Inflammatory macrophage (primary cell): ENCODE measurements around the gene KIF12.

Source experiments
- DNase-seq, 2 donors: peaks; one replicate each; pipeline ENCODE4 v3.0.0-alpha.2; 2020 to 2022

The KIF12 gene

DNA sequence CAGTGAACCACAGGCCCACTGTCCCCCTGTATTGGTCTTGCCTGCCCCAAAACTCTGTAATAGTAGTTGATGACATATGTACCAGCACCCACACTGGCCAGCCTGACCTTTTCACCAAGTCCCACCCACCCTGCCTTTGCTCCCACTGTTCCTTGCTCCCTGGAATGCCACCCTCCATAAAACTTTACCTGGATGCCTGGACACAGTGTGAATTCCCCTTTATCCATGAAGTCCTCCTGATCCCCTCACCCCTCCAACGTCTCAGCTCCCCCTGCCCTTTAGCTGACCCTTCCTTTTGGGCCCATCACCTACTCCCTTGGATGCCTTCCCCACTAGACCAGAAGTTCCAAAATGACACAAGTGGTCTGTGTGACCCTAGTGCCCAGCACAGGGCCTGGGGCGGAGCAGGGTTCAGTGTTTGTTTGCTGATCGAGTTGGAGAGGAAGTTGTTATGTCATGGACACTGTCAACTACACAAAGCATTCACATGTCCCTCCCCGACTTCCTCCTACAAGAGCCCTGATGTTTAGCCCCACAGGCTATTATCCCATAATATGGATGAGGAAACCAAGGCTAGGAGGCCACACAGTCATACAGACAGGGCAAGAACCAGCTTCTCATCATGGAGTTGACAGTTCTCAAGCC lies 37.1 kb downstream of the KIF12 start:
- peak; percentile 65 to 69 for DNase-seq

- DNase-seq, result no peak
Observed at GRCh38 chr9:114061292-114061691, 37.8 kb downstream of the KIF12 start.

- no peak for DNase-seq
Observed at GRCh38 chr9:114060711-114061110, 38.4 kb downstream of the KIF12 start.

GRCh38 chr9:114060070-114060469 lies 39.0 kb downstream of the KIF12 start:
- no peak for DNase-seq

DNA sequence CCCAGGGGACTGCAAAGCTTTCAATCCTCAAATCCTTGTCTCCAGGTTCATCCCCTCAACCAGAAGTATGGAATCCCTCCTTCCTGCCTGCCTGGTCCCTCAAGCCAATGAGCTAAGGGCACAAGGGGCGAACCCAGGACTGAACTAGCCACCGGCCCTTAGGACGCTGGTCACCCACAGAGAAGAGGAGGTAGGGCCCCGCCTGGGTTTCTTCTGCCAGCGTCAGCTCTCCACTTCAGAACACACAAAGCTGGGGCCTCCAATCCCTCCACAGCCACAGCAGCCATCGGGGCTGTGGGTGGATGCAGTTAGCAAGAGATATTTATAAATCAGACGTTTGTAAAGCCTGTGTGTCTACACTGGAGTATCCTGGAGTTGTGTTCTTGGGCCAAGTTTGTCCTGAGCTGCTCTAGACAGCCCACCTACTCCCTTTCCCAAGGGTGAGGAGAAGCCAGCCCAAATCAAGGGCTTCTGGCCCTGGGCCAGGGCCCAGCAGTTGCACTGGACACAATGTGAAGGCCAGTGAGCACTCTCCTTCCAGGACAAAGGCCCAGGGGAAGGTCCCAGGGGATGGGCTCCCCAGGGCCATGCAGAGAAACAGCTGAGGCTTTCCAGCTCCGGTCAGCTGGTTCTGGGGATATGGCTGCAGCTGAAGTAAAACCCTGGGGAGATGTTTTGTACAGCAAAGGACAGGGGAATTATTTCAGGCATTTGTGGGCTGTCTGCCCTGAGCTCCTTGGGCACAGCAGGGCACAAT lies 39.9 kb downstream of the KIF12 start:
- DNase-seq, result no peak

DNA sequence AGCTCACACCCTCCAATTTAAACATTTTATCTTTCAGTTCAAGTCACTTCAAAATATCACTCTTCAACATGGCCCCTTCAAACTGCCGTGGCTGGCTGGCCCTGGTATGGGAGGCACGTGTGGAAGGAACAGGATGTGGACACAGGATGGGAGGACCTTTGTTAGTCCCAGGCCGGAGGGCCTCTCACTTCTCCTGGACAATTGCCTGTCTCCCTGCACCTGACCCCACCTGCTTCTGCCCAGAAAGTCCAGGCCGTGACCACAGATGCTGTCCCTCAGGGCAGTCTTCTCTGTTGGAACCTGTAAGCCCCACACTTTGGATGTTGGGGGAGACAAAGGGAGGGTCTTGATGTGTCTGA lies 40.4 kb downstream of the KIF12 start:
- DNase-seq, result no peak

DNA sequence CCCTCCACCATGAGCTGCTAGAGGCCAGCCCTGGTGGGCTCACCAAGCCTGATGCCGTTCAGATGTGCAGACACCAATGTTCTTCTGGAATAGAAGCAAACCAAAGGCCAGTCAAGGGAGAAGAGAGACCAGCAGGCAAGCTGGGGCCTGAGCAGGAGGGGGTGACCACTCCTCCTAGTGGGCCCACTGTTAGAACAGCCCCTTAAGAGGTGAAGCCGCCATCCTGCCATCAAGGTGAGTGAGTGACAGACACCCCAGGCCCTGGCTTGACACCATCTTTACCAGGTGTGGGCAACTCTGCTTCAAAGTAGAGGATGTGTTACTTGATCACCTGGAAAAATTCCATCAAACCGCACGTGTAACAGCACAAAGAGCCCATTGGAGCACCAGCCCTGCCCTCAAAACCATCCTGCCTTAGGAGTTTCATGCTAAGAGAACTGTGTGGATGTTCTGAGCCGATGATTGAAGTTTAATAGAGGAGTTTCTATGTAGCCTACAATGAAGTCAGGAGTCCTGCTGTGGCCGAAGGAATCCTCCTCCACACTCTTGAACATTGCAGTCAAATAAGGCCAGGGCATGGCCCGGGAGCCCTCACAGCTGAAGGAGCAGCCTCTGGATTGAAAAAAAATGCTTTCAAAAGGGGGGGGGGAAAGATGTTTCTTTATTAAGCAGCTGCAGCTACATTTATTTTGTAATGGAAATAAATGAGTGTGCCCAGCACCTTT lies 41.8 kb downstream of the KIF12 start:
- no peak for DNase-seq

- DNase-seq, result no peak
Observed at GRCh38 chr9:114056527-114056926, 42.6 kb downstream of the KIF12 start.

DNA sequence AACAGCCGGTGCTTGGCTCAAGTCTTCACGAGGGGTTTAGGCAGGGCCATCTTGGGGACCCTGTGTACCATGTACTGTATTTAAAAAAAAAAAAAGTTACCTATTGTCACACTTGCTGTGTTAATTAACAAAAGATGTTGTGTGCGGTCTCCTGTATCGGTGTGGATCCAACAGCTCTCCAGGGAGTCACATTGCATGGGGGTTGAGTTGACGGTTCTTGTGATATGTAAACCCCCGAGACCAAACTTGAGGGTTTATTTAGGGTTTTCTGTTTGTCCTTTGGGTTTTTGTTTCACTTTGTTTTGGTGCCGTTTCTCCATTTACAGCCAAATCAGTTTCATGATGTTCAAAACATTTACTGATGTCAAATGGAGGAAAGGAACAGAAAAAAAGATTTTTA lies 43.2 kb downstream of the KIF12 start:
- DNase-seq, result no peak

GRCh38 chr9:114055061-114055460 lies 44.0 kb downstream of the KIF12 start:
- no peak for DNase-seq

GRCh38 chr9:114054191-114054690 lies 44.9 kb downstream of the KIF12 start:
- DNase-seq, result no peak

- DNase-seq, result no peak
Observed at GRCh38 chr9:114053246-114054005, 45.7 kb downstream of the KIF12 start.

- DNase-seq, result no peak
Observed at GRCh38 chr9:114051706-114052105, 47.4 kb downstream of the KIF12 start.

DNA sequence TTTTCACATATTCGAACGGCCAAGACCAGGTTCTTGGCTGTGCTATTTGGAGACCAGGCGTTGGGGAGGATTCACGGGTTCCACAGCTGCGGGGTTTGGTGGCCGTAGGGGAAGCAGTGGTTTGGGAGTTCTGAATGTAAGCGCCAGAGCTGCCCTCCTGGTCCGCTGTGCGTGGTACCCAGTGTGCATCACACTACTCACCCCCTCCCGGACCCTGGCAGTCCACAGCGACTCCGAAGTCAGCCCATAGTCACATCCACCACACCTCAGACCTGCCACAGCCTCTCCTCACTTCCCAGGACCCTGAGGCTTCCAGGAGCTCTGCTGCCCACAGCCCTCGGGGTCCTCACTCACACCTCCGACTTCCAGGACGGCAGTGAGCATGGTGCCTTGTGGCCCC lies 47.8 kb downstream of the KIF12 start:
- no peak for DNase-seq

- DNase-seq, result no peak
Observed at GRCh38 chr9:114050646-114051045, 48.4 kb downstream of the KIF12 start.

GRCh38 chr9:114050226-114050568 lies 48.9 kb downstream of the KIF12 start:
- no peak for DNase-seq

GRCh38 chr9:114049441-114050225 lies 49.5 kb downstream of the KIF12 start:
- no peak for DNase-seq

DNA sequence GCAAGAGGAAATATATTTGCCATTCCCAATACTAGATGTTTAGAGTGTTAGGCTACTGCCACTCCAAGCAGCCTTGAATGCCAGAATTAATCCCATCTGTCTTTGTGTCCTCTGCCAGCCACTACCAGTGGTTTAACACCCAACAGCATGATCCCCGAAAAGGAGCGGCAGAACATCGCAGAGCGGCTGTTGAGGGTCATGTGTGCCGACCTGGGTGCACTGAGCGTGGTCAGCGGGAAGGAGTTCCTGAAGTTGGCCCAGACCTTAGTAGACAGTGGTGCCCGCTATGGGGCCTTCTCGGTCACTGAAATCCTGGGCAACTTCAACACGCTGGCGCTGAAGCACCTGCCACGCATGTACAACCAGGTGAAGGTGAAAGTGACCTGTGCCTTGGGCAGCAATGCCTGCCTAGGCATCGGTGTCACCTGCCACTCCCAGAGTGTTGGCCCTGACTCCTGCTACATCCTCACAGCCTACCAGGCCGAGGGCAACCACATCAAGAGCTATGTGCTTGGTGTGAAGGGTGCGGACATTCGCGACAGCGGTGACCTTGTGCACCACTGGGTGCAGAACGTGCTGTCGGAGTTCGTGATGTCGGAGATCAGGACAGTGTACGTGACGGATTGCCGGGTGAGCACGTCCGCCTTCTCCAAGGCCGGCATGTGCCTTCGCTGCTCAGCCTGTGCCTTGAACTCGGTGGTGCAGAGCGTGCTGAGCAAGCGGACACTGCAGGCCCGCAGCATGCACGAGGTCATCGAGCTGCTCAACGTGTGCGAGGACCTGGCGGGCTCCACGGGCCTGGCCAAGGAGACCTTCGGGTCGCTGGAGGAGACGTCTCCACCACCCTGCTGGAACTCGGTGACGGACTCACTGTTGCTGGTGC lies 50.3 kb downstream of the KIF12 start:
- no peak for DNase-seq

DNA sequence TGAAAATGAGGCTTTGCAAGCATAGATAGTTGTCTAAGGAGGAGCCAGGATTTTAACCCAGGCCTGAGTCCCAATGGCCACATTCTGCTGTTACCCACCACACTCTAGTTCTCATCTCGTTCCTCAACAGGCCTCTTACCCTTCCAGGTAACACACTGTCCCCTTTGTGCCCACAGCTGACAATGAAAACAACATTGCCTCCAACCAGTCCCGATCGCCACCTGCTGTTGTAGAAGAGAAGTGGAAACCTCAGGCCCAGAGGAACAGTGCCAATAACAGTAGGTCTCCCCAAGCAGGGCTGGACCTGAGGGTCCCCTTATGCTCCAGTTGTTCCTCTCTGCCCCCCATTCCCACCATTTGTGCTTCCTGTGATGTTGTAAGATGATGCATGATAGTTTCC lies 51.4 kb downstream of the KIF12 start:
- DNase-seq, result no peak

DNA sequence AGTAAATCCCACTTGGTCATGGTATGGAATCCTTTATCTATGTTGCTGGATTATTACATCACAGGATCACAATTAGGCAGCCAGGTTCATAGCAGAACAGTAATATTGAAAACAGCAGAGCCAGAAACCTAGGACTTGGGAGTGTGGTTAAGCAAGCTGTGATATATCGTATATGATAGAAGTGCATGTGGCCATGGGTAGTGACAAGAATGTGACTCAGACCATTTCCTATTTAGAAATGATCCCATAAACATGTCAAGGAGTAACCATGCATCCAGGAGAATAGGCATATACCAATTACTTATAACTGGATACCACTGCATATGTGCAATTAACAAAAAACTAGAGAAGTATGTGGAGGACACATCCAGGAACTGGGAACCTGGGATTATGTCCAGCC lies 52.2 kb downstream of the KIF12 start:
- DNase-seq, result no peak

GRCh38 chr9:114046237-114046755 lies 52.8 kb downstream of the KIF12 start:
- DNase-seq, result no peak
